ENCODE results near the gene LRRK2.
"Not testable (repeated sequence)": the region's sequence is repeated elsewhere in the genome, so short reads cannot be mapped to it uniquely, and the experiment has no call there.

Gene LRRK2

DNA sequence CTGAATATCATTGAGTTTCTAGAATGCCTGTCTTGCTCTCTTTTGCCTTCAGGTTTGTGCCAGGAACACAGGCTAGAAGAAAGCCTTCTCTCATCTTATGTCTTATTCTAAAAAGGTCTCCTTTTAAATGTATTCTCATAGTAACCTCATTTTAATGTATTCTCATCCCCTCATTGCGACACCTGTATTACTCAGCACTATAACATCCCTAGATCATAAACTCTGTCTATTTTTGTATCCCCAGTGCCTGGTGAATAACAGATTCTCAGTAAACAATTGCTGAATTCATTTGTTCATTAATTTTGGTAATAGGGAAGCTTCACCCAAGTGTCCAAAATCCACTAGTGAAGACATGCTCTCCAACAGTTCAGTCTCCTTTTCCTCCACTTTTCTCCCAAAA lies 8.8 kb upstream of the LRRK2 start:
- no peak for DNase-seq

DNA sequence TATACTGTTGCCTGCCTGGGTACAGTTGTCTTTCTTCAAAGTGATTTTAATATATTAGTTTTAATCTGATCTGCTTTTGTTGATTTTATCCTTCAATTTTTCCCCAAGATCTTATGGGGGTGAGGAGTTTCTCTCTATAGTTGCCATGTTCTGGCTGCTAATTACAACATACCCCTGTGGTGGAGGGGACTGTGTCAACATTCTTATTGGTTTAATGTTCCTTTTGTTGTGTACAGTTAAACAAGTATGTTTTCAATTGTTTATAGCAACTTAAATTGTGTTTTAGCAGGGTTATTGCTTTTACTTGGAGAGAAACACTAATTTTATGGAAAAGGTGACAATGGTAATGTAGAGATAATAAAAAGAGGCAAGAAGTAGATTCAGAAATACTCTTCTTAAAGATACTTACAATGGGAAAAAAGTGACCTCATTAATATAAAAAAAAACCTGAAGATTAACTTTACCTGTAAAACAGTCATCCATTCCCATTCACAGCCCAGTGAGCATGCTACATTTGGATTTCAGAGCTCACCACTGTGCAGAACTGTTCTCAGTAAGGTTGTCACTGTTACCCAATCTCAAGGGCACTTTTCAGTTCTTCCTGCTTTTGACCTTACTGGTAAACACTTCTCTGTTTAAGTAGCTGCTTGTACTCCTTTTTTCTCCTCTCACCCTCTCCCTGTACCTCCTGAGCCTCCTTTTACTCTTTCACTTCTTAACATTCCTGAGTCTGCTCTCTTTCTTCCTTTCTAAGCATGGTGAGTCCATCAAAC lies 8.1 kb upstream of the LRRK2 start:
- no peak for DNase-seq

DNA sequence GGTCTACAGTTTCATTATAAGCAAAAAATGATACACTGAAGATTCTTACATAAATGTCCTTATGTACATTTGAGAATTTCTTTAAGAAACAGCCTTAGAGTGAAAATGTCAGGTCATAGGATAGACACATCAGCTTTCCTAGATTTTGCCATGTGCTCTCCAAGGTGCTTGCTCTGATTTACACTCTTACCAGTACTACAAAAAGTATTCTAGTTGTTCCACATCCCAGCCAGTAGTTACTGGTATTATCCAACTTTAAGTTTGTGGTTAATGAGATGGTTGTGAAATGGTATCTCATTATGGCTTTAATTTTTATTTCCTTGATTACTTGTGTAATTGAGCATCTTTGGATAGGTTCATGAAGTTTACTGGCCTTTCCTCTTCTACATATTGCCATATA lies 5.0 kb upstream of the LRRK2 start:
- DNase-seq, result no peak

DNA sequence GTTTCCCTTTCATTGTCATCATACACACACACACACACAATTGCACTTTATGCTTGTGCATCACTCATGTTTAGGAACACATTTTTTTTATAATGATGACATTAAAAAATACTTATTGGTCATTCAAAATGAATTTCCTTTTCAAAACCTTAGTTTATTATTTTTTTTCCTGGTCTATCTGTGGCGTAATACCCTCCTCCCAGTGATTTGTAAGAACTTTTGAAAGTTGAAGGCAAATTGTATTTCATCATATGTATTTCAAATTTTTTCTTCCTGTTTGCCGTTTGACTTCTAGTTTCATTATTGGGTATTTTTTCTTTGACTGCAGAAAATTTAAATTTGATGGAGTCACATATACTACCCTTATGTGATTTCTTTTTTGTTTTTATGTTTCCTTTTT lies 2.5 kb upstream of the LRRK2 start:
- no peak for DNase-seq

DNA sequence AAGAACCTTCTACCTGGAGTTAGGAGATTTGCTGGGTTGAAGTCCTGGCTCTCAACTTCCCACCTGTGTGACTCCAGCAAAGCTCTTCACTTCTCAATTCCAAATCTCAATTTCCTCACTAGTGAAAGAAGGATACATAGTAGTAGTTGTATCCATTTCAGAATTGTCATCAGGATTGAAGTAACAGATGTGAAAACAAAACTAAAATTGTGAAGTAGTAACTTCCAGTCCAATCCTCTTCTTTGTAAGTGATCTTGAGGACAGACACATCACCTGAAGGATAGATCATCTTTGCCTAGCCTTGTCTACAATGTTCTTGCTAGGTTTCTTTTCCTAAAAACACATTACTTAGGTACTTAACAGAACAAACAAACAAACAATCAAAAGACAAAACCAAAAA lies 1.2 kb upstream of the LRRK2 start:
- DNase-seq, result no peak

DNA sequence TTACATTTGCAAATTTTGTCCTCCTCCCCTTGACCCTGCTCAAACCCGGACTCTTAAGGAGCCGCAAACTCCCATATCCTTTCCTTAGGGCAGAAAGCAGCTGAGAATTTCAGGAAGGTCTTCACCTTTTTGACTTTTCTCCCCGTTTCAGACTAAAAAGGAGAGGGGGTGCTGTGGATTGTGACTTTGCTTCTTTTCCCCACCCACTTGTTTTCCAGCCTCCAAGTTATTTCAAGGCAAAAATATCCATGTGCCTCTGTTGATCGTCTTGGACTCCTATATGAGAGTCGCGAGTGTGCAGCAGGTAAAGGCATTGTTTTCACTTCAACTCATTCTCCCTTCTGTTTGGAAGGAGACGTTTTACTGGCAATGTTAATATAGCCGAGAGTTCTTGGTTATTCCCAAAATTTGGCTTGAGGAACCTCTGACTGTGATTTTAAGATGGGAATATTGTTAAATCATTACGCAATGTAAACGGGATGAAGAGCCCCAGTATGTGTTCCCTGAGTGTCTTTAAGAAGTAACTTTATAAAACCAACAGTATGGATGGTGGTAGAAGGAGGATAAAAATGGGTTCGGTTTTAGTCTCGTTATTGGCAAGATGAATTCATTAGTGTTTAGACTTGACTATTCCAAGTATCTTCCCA lies 663 bp downstream of the LRRK2 start:
- no peak for DNase-seq

DNA sequence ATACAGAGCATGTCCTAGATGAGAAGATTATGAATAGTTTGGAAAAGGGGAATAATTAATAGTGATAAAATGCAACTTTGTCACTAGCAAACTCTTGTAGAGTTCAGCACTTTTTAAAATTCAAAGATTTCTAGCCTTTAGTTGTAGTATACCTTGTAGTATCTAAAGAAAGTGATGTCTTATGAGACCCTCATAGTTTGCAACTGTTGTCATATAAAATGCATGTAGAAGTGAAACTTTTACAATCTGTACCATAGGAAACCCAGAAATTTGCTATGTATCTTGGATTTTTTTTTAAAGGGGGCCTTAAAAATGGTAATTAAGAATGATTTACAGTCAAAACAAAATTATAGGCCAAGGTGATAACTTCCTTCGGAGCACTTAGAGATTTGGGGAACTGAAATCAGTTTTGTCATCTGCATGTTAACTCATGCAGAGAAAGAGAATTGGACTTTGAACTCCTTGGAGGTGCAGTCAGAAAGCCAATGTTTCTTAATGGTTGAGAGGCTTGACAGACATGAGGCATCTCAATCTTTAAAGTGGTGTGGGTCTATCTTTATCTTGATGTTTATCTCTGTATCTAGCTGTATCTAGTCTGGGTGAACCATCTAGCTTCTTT lies 1.3 kb downstream of the LRRK2 start:
- DNase-seq, result no peak

DNA sequence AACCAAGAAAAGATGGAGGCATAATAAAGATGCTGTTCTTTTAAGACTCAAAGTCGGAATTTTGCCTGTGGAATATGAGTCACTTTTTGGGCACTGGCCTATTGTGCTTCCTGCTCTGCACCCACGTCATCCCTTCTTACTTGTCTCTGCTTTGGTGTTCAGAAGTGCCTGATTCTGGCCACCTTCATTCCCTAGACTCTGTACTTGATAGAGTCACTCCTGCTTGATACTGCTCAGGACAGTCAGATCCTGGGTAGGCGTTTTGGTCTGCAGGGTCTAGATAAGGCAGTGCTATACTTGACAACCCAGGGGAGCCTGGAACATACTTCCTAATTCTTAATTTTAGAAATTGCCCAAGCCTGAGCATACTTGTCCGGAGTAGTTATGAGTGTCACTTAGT lies 1.9 kb downstream of the LRRK2 start:
- no peak for DNase-seq

DNA sequence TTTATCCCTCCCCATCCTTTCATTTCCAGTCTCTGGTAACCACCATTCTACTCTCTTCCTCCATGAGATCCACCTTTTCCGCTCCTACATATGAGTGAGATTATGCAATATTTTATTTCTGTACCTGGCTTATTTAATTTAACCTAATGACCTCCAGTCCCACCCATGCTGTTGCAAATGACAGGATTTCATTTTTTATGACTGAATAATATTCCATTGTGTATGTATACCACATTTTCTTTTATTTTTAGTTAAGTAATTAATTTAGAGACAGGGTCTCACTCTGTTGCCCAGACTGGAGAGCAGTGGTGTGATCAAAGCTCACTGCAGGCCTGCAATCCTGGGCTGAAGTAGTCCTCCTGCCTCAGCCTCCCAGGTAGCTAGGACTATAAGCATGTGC lies 2.6 kb downstream of the LRRK2 start:
- no peak for DNase-seq

DNA sequence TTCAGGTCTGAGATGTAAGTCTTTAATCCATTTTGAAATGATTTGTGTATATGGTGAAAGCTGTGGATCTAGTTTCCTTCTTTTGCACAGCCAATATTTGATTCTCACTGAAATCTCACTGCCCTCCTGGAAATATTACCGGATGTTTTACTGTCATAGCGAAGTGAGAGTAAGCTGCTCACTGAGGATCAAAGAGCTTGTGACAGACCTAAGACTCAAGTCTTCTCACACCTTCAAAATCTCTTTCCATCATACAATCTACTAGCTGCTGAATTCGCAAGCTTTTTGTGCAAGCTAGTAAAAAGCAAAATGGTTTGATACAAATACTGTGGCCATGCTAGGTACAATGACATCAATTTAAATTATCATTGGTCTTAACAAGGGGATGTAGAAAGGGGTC lies 3.9 kb downstream of the LRRK2 start:
- DNase-seq, result no peak

DNA sequence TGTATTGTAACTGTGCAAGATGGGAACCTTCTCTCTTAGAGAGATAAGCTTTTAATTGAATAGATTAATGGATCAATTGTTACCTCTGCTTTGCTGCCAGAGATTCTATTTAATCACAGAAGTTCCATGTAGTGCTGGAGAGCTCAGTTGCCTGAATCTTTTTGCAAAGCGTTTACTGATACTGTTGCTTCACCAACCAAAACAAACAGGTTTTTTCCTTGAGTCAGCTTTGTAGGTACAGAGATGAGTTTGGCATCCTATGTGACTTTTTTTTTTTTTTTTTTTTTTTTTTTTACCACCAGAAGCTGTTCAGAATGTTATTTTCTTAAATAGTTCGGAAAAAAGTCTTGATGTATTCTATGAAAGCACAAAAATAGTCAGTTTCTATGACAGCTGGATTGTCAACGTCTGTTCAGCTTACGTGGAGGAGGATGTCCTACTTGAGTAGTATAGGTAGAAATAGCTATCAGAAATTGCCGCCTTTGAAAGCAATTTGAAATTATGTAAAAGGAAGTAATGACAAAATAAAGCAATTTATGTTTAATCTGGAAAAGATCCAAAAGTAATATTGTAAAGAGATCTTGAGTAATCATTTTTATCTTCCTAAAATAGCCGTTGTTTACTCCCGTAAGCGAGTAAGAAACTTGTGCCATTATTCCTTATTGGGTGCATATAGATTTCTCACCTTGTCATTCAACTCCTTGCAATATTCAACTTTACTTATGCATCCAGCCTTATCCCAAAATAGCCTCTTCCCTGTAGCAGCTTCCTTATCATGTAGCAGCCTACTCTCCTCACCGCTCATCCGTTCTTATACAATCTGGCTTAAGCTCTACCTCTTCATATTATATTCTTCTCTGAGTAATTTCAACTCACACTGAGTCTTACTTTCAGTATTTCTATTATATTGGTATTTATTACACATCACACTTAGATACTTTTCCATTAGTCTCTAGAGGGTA lies 5.2 kb downstream of the LRRK2 start:
- DNase-seq, result no peak

DNA sequence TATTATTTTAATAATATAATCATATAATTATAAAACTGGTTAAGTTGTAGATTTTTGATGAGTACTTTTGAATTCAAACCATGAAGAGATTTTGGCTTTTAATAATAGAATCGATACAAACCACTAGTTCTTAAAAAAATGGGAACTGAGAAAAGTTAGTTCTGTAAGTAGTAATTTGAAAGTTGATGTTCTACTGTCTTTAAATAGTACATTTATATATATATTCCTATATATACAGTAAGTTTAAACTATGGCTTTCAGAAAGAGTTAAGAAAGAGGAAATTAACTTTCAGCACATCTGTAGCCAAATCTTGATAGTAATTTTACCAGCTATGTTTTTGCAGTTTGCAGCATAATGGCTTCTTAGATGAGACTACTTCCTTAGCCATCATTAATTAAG lies 7.8 kb downstream of the LRRK2 start:
- no peak for DNase-seq

DNA sequence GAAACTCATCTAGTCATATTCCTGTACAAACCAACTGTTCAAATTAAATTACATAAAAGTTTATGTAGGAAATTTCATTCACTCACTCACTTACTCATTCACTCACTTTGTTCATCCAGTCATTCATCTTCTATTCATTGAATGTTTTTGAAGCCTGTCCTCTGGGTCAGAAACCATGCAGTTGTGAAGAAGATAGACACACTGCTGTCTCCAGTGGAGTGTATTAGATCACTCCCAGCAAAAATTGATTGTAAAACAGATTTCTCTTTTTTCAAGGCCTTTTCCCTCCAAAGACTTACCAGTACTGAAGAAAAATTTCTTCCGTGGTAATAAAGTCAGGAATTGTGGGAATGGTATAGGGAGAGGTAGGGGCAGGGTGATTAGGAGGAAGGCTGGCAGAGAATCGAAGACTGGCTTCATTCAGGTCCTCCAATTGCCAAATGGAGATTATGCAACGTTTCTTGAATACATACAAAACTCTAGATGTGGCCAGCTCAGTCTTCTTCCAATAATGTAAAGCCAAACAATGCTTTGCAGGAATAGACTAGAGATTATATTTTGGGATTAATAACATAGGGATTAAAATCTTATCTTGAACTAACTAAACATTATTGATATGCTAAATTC lies 9.1 kb downstream of the LRRK2 start:
- no peak for DNase-seq

DNA sequence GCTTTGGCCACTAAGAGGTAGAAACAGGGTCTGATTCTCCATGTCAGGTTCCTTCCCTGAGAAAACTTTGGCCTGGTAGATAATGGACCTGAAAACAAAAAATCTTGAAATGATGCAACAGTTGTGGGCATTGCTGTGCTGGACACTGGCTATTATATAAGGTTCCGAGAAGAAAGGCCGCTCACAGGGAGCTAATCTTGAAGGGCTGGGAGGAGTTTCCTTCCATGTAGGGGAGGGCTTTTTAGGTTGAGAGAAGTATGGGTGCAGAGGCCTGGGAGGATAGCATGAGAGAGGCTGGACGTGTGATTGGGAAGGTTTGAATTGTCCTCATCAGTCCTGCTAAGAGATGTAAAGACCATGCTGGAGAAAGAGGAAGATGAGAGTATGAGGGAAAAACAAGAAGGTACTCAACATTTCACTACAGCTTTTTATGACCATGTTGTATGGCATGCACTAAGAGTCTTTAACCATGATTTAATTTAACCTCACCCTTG lies 11.6 kb downstream of the LRRK2 start:
- no peak for DNase-seq

DNA sequence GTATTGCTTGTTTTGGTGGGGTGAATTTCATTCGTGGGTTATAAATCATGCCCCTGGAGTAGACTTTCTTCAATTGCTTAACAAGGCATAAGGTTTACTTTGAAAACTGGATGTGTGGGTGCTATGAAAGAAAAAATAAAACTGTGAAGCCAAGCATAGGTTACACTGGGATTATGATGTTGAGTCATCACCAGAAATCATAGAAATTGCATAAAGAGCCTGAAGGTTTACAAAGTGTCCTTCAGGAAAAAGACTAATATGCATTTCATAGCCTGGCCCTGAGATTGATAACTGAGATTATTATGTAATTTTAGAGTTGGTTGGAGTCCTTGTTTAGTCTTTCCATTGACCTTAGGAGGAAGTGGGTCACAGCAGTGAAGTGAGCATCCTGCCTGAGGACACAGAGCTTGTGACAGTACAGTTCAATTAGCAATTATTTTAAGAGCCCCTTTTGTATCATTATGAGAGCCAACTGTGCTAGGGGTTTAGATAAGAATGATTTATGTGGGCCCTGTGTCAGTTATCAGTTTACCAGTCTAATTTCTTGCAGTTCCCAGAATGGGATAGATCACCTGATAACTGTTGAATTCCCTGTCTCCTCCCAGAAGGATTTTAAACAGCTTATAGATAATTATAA lies 13.6 kb downstream of the LRRK2 start:
- no peak for DNase-seq

DNA sequence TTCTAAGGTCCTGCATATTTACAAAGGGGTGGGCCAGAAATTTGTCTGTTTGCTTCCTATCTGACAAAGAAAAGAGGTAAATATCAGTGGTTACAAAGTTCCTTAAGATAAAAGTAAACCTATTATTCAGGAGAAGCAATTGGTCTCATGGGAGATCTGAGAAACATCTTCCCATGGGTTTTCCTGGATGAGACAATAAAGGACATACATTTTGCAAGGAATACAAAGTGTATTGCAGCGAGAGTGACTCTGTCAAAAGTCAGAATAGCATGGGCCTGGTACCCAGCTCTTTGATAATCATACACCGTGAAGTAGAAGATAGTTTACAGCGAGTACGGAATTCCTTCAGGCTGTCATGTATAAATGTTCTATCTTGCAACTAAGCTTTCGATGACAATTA lies 14.2 kb downstream of the LRRK2 start:
- no peak for DNase-seq

DNA sequence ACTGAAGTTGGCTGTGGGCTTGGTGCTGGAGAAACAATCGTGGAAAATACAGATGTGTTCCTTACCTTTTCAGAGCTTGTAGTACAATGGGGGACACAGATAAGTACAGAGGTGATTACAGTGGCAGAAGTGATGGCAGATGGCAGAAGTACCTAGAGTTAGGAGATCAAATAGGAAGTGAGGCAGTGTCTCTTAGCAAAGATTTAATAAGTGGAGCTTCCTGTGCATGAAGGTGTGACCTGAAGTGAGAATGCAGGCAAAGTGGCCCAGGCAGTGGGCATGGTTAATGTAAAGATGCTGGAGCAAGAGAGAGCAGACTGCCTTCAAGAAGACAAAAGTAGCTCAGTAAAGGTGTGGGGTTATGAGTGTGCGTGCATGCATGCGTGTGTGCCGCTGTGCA lies 16.0 kb downstream of the LRRK2 start:
- DNase-seq, result no peak

DNA sequence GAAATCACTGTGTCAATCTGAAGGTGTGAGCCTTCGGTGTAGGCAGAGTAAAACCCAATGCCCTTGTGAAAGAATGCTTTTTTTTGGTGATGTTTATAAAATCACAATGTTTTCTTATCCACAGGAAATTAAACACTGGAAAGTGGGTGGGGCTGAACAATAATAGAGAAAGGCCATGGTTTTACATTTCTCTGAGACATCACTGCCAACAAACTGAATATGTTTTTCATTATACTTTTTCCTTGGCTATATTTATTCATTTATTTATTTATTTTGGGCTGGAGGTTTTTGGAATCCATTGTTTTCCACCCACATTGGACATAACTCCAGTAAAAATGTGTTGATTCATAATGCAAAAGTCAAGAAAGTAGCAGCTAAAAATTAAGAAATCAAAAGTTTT lies 16.9 kb downstream of the LRRK2 start:
- no peak for DNase-seq

DNA sequence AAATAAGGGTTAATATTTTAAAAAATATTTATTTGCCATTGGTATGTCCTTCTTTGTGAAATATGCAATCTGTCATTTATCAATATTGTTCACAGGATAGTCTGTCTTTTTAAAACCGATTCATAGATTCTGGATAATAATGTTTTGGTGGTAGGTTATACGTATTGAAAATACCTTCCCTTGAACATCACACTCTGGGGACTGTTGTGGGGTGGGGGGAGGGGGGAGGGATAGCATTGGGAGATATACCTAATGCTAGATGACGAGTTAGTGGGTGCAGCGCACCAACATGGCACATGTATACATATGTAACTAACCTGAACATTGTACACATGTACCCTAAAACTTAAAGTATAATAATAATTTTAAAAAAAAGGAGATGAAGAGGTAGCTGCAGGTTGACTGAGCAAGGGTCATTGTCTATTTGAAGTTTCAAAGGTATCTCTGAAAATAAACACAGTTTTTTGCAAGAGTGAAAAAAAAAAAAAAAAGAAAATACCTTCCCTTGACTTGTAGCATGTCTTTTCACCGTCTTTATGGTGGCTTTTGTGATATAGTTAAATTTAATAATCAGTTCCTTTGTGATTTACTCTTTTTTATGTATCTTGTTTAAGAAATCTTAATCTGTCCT lies 19.8 kb downstream of the LRRK2 start:
- DNase-seq, result not testable (repeated sequence)

DNA sequence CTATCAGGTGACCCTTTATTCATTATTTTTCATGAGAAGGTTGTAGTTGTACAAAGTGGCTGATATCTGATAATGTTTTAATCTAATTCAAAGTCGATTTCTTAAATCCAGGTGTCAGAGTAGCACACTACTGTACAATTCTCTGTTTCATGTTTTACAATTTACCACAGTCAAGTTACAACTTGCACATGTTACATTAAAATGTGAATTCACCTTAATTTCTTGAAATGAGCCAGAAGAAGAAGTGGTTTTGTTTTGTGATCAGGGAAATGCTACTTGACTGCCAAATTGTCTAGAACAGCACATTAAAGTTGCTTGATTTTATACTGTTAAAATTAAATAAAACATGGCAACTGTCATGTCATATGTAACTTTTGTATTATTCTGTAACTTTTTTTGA lies 23.2 kb downstream of the LRRK2 start:
- no peak for DNase-seq

DNA sequence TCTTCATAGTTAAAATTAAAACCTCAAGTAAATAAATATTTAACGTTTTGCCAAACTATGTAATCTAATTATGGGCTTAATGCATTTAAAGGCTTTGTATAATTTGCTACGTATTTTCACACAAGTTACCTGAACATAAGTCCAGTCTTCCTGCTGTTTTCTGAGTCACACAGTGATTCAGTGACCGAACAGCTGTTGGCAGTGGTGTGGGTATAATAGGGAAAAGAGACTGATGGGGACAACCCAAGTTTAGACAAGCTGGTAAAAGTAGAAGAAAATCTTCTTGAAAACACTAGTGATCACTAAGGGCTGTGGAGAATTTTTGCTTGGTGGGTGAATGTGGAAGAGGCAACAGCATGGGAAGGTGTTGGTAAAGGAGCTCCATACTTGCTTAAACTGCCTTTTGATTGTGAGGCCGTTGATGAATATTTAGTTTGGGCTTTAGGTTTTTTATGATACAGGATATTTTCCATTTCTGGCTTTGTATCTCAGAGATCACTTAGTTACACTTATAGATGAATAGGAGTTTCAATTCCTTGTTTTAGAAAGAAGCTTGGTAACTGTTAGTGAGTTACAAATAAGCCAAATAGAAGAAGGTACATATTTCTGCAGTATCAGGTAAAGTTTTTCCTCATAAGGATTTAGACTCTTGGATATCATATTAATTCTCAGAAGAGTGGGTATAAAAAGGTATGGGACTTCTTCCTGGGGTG lies 23.9 kb downstream of the LRRK2 start:
- no peak for DNase-seq

Measured in activated CD8-positive, alpha-beta memory T cell treated with anti-CD3 and anti-CD28 coated beads, Interleukin-2, amount 50 U/mL, for 48 hours (primary cell).